ENCODE data around the gene TARS2. TPM values are rescaled to one million over a fixed set of nuclear protein-coding genes. Genes with fewer than 3 reads are reported as not detected.

The TARS2 gene
- total RNA-seq, 6 experiments from 2014 or later = 17.1 to 21.5 (median 19.4) TPM

DNA sequence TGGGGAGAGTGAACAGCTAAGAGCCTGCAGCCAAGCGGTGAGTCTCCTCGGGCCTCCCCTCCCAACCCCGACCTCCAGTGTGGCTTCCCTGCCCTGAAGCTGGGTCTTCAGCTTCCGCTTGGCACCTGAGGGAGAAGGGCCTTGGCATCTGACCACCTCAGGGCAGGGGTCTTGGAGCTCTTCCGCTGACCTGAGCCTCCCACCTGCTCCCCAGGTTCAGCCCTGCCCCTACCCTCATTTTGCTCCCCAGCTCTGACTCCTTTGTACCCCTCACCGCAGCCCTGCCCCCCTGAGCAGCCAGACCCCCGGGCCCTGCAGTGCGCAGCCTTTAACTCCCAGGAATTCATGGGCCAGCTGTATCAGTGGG is 66.8 kb downstream of the TARS2 start:
- H3K27ac Mint-ChIP-seq = no peak overlapping the region
- H3K27me3 Mint-ChIP-seq (ENCODE audit: insufficient read depth) = peaks cover 4% of the 10 kb centered on the region; the same call in 1 of the 2 replicates
- peaks cover 40% of the 10 kb centered on the region for H3K4me1 Mint-ChIP-seq (ENCODE audit: low read depth)
- no peak for DNase-seq
- H3K36me3 Mint-ChIP-seq (ENCODE audit: low read depth) = peaks cover 6% of the 10 kb centered on the region
- H3K9me3 Mint-ChIP-seq = no peaks in the 10 kb centered on the region
- no peak overlapping the region for H3K4me3 Mint-ChIP-seq
- TF ChIP-seq, protein P1, sequence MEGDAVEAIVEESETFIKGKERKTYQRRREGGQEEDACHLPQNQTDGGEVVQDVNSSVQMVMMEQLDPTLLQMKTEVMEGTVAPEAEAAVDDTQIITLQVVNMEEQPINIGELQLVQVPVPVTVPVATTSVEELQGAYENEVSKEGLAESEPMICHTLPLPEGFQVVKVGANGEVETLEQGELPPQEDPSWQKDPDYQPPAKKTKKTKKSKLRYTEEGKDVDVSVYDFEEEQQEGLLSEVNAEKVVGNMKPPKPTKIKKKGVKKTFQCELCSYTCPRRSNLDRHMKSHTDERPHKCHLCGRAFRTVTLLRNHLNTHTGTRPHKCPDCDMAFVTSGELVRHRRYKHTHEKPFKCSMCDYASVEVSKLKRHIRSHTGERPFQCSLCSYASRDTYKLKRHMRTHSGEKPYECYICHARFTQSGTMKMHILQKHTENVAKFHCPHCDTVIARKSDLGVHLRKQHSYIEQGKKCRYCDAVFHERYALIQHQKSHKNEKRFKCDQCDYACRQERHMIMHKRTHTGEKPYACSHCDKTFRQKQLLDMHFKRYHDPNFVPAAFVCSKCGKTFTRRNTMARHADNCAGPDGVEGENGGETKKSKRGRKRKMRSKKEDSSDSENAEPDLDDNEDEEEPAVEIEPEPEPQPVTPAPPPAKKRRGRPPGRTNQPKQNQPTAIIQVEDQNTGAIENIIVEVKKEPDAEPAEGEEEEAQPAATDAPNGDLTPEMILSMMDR (IDR thresholded peaks at IDR 0.05) = no peak

DNA sequence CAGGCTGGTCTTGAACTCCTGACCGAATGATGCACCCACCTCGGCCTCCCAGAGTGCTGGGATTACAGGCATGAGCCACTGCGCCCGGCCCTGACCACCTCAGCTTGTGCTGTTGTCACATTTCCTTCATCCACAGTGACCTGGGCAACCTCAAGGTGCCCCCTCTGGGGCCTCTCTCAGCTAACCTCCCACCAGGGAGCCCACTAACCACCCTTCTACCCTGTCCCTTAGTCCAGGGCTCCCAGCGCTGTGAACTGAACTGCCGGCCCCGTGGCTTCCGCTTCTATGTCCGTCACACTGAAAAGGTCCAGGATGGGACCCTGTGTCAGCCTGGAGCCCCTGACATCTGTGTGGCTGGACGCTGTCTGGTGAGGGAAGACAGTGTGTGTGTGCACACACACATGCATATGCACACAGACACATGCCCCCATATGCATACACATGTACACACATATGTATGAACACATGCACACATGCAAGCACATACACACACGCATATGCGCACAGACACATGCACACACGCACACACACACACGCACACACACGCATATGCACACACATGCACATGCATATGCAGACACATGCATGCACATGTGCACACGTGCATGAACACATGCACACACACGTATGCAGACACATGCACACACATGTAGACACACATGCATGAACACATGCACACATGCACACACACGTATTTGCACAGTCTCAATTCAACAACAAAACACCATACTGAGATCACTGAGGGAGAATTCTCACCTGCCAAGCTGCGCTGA is 68.2 kb downstream of the TARS2 start:
- TF ChIP-seq, protein P1 (IDR thresholded peaks at IDR 0.05) = no peak
- Mint-ChIP-seq H3K4me3 (no peak overlapping the region), H3K27me3 (ENCODE audit: insufficient read depth) (no peaks in the 10 kb centered on the region; the same call in 1 of the 2 replicates), H3K27ac (no peak overlapping the region), H3K4me1 (ENCODE audit: low read depth) (peaks cover 34% of the 10 kb centered on the region), H3K9me3 (no peaks in the 10 kb centered on the region), H3K36me3 (ENCODE audit: low read depth) (peaks cover 6% of the 10 kb centered on the region)
- DNase-seq = no peak

DNA sequence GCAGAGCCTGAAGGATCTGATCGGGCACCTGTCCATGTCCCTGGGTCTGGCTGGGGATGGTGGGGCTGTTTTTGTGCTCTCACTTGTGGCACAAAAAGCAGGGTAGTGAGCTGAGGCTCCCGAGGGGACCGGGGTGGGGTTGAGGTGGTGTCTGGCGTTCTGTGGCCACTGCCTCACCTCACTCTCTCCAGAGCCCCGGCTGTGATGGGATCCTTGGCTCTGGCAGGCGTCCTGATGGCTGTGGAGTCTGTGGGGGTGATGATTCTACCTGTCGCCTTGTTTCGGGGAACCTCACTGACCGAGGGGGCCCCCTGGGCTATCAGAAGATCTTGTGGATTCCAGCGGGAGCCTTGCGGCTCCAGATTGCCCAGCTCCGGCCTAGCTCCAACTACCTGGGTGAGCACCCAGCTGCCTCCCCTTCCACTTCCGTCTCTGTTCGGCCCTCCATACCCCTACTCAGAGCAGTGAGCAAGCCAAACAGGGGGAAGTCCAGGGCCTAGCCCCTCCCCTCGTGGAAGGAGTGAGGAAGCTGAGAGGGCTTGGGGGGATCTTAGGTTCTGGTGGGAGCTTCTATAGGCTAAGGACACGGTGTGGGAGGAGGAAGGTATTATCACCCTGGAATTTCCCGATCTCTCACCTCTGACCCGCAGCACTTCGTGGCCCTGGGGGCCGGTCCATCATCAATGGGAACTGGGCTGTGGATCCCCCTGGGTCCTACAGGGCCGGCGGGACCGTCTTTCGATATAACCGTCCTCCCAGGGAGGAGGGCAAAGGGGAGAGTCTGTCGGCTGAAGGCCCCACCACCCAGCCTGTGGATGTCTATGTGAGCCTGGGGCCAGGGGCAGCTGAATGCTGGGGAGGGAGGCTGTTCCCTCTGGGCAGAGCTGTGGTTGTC is 69.0 kb downstream of the TARS2 start:
- Mint-ChIP-seq H3K4me1 (ENCODE audit: low read depth) (peaks cover 33% of the 10 kb centered on the region), H3K9me3 (no peaks in the 10 kb centered on the region), H3K4me3 (no peak overlapping the region), H3K36me3 (ENCODE audit: low read depth) (peaks cover 6% of the 10 kb centered on the region), H3K27me3 (ENCODE audit: insufficient read depth) (no peaks in the 10 kb centered on the region; the same call in none of the 2 replicates), H3K27ac (no peak overlapping the region)
- no peak for DNase-seq
- TF ChIP-seq, protein P1 (IDR thresholded peaks at IDR 0.05) = no peak

DNA sequence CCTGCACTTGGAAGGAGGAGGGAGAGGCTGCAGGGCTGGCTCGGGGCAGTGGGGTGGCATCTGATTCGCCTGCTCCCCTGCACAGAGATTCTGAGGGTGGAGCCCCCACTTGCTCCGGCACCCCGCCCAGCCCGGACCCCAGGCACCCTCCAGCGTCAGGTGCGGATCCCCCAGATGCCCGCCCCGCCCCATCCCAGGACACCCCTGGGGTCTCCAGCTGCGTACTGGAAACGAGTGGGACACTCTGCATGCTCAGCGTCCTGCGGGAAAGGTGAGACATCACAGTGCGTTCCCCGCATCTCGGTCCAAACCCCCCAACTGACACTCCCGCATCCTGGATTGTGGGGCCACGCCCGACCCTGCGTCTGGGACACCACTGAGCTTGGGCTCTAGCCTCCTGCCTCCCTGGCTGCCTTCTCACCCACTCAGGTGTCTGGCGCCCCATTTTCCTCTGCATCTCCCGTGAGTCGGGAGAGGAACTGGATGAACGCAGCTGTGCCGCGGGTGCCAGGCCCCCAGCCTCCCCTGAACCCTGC is 69.9 kb downstream of the TARS2 start:
- H3K4me3 Mint-ChIP-seq = no peak overlapping the region
- H3K9me3 Mint-ChIP-seq = no peaks in the 10 kb centered on the region
- peaks cover 6% of the 10 kb centered on the region for H3K36me3 Mint-ChIP-seq (ENCODE audit: low read depth)
- TF ChIP-seq, protein P1 (IDR thresholded peaks at IDR 0.05) = no peak
- peaks cover 32% of the 10 kb centered on the region for H3K4me1 Mint-ChIP-seq (ENCODE audit: low read depth)
- no peaks in the 10 kb centered on the region; the same call in none of the 2 replicates for H3K27me3 Mint-ChIP-seq (ENCODE audit: insufficient read depth)
- no peak for DNase-seq
- H3K27ac Mint-ChIP-seq = no peak overlapping the region

Small RNA genes within 50 kb of the gene (microRNA-seq; reads per million reads assigned to microRNA genes)
- gene MIR4257 = not detected
- gene MIR6878 = not detected

Other genes with a start within 250 kb of the TARS2 start
- gene CA14, start 229.6 kb upstream of the TARS2 start, total RNA-seq (2021; fragmentation: NEBNext Ultra II Directional; extraction: Animal tissue kit (Norgen Biotek cat#: 25700)) = not detected
- 100 to 1,000 TPM; 104 to 119 (median 107) TPM for gene APH1A, start 218.4 kb upstream of the TARS2 start, total RNA-seq (2021; fragmentation: NEBNext Ultra II Directional; extraction: Animal tissue kit (Norgen Biotek cat#: 25700))
- 1 to 10 TPM; 2.3 to 8.0 (median 5.9) TPM for gene C1orf54, start 214.6 kb upstream of the TARS2 start, total RNA-seq (2021; fragmentation: NEBNext Ultra II Directional; extraction: Animal tissue kit (Norgen Biotek cat#: 25700))
- 1 to 10 TPM; 5.6 to 9.8 (median 8.0) TPM for gene CIART, start 204.9 kb upstream of the TARS2 start, total RNA-seq (2021; fragmentation: NEBNext Ultra II Directional; extraction: Animal tissue kit (Norgen Biotek cat#: 25700))
- 10 to 100 TPM; 67.1 to 93.1 (median 85.2) TPM for gene MRPS21, start 193.6 kb upstream of the TARS2 start, total RNA-seq (2021; fragmentation: NEBNext Ultra II Directional; extraction: Animal tissue kit (Norgen Biotek cat#: 25700))
- gene PRPF3, start 165.9 kb upstream of the TARS2 start, total RNA-seq (2021; fragmentation: NEBNext Ultra II Directional; extraction: Animal tissue kit (Norgen Biotek cat#: 25700)) = 10 to 100 TPM; 33.2 to 44.4 (median 41.8) TPM
- gene RPRD2, start 123.3 kb upstream of the TARS2 start, total RNA-seq (2021; fragmentation: NEBNext Ultra II Directional; extraction: Animal tissue kit (Norgen Biotek cat#: 25700)) = 10 to 100 TPM; 24.0 to 27.9 (median 25.7) TPM
- gene ECM1, start 20.7 kb downstream of the TARS2 start, total RNA-seq (2021; fragmentation: NEBNext Ultra II Directional; extraction: Animal tissue kit (Norgen Biotek cat#: 25700)) = 10 to 100 TPM; 30.8 to 52.0 (median 46.5) TPM
- under 1 TPM in 2 of 6 experiments, not detected in 4; 0.43 to 0.59 TPM for gene FALEC, start 28.3 kb downstream of the TARS2 start, total RNA-seq (2021; fragmentation: NEBNext Ultra II Directional; extraction: Animal tissue kit (Norgen Biotek cat#: 25700))
- gene ADAMTSL4, start 62.0 kb downstream of the TARS2 start, total RNA-seq (2021; fragmentation: NEBNext Ultra II Directional; extraction: Animal tissue kit (Norgen Biotek cat#: 25700)) = 10 to 100 TPM; 33.7 to 61.2 (median 38.2) TPM
- gene MCL1, start 92.2 kb downstream of the TARS2 start, total RNA-seq (2021; fragmentation: NEBNext Ultra II Directional; extraction: Animal tissue kit (Norgen Biotek cat#: 25700)) = 100 to 1,000 TPM; 155 to 170 (median 164) TPM
- 100 to 1,000 TPM; 111 to 124 (median 119) TPM for gene ENSA, start 142.2 kb downstream of the TARS2 start, total RNA-seq (2021; fragmentation: NEBNext Ultra II Directional; extraction: Animal tissue kit (Norgen Biotek cat#: 25700))
- gene GOLPH3L, start 209.7 kb downstream of the TARS2 start, total RNA-seq (2021; fragmentation: NEBNext Ultra II Directional; extraction: Animal tissue kit (Norgen Biotek cat#: 25700)) = 10 to 100 TPM; 22.0 to 26.3 (median 24.6) TPM
- not detected for gene HORMAD1, start 233.5 kb downstream of the TARS2 start, total RNA-seq (2021; fragmentation: NEBNext Ultra II Directional; extraction: Animal tissue kit (Norgen Biotek cat#: 25700))